Coronary artery (tissue), 2 donors: ENCODE measurements around the gene ERAS.
A peak's percentile ranks its signal among the peaks of the same experiment; 100 is the strongest.

Source experiments
- DNase-seq: peaks from one replicate; pipeline ENCODE4 v3.0.0-alpha.2; 2017; ENCODE audit warnings: low spot score
- H3K27ac ChIP-seq, 2 donors: fragments of 200-600 bp; sonication (generic); one replicate each; pipeline ENCODE4 v1.5.1; 2016 to 2019
- H3K4me3 ChIP-seq: fragments of 200-600 bp; sonication (generic); 2 replicates; pipeline ENCODE4 v1.5.1; 2016; ENCODE audit warnings: mild to moderate bottlenecking, moderate library complexity
- CTCF ChIP-seq: fragments of 200-600 bp; sonication (generic); IDR thresholded peaks from one replicate; pipeline ENCODE4 v1.5.1; 2019; ENCODE audit warnings: antibody characterized with exemption

The ERAS gene

DNA sequence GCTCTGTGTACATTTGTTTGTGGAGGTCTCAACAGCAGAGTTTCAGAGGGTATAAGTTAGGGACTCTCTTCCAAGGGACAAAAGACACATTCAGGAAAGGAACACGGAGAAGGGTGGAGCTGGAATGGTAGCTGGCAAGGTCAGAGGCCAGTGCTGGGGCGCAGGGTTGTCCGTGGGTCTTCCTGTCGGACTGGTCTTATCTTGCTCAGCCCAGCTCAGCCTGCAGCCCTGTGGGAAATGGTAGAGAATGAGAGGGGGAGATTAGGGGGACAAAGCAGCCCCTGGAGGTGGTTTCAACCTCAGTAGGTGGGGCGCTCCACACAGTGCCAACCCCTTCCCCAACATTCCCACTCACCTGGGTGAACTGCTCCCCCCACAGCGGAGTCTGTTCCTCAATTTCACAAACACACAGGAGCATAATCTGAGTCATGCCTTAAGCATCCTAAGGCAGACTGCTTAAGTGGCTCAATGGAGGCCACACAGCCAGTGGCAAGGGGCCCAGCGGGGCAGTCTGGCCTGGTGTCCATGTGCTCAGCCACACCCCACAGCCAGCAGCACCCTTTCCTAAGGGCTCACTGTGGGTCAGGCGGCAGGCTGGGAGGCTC, 31.3 kb upstream of the ERAS start:
- TF ChIP-seq CTCF = no peak
- Histone ChIP-seq H3K4me3 (no peak overlapping the region), H3K27ac (no peak overlapping the region)
- DNase-seq = no peak

DNA sequence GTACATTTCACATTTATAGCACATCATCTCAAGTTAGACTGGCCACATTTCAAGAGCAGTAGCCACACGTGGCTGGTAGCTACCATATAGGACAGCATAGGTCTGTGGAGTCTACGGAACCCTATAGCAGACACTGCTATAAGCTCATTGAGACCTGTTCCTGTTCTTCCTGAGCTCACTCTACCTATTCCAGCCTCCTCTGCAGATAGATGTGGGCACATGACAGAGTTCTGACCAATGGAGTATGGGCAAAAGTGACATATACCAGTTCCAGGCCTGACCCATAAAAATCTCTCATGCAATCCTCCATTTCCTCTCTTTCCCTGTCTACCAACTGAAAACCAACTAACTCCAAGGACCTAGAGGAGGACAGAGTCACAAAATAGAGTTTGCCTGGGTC, 28.0 kb upstream of the ERAS start:
- no peak for TF ChIP-seq CTCF
- no peak for DNase-seq
- Histone ChIP-seq H3K27ac (no peak overlapping the region), H3K4me3 (no peak overlapping the region)

DNA sequence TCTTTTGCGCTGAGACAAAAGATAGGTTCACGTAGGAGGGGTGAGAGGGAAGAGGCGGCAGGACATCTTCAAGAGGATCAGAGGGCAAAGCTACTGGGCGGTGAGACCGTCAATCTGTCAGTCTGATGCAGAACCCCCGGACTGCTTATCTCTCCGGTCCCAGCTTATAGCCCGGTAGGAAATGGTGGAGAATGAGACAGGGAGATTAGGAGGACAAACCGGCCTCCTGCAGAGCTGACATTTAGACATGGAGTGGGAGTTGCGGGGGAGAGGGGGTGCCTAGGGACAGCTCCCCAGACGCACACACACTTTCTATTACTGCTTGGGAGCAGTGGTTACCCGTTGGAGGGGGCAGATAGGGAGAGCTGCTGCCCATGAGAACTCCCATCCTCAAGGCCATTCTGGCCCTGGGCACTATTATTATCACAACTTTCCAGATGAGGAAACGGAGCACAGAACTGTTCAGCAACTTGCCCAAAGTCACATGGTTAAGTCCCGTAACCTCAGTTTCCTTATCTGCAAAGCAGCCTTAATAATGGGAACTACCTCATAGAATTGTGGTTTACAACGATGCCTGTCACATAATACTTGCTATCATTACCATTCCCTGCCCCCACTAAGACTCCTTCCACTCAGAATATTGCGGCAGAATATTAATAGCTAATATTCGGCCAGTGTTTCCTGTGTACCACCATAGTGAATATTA, 25.6 kb upstream of the ERAS start:
- H3K27ac ChIP-seq = peak overlapping the region; percentile 77 to 92
- H3K4me3 ChIP-seq = peak overlapping the region; percentile 74
- no peak for DNase-seq
- TF ChIP-seq CTCF = no peak

DNA sequence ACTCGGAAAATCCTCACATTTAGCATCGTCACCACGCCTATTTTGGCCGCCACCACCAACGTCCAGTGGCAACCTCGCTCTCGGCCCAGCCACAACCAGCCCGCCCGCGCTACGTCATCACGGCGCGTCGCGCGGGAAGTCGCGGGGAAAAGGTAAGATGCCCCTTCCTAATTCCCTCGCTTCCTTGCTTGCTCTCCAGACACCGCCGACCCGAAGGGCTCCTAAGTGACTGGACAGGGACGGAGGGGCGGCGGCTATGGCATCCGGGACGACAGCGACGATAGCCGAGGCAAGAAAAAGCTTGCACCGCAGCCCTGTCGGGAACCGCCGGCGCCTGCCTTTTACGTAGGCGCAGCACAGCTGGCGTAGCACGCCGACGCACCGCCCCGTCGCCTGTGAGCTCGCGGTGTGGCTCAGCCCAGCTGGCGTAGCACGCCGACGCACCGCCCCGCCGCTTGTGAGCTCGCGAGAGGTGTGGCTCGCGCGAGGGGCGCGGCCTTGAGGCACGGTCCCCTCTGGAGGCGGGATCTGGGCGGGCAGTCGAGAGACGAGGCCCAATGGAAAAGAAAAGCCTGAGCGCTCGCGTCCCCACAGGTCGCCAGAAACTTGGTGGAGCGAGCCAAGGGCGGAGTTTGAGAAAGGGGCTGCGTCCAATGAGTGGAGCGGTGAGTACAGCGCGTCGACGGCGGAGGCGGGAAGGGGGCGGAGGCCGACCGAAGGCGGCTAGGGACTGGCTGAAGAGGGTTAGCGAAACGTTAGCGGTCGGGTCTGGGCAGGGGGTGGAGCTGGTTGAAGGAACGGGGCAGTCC, 24.8 kb upstream of the ERAS start, which contains the start of gene HDAC6:
Gene HDAC6 (plus strand): TSS at position 788 of the 809 bp plus-strand sequence. CDS start 626 bp downstream, outside the sequence.
- H3K4me3 ChIP-seq = peak within 1 kb of the TSS; percentile 76
- DNase-seq = peak; percentile 97
- peak within 1 kb of the TSS; percentile 77 to 99 for H3K27ac ChIP-seq
- TF ChIP-seq CTCF = no peak

GRCh38 chrX:48802089-48802904, 24.0 kb upstream of the ERAS start:
- peak overlapping the region; percentile 69 to 99 for H3K27ac ChIP-seq
- H3K4me3 ChIP-seq = peak overlapping the region; percentile 76
- peak; percentile 91 for DNase-seq
- TF ChIP-seq CTCF = no peak

DNA sequence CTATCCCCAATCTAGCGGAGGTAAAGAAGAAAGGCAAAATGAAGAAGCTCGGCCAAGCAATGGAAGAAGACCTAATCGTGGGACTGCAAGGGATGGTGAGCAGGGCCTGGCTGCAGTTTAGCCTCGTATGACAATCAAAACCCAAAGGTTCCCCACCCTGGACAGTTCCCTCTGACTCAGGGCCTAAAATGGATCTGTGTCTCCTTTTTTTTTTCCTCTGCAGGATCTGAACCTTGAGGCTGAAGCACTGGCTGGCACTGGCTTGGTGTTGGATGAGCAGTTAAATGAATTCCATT, 23.5 kb upstream of the ERAS start:
- Histone ChIP-seq H3K27ac (peak overlapping the region; percentile 69 to 99), H3K4me3 (peak overlapping the region; percentile 76)
- no peak for DNase-seq
- no peak for TF ChIP-seq CTCF
